GM19238 (cell line): Measurements from ENCODE around the gene PTGS2.
A peak's percentile ranks its signal among the peaks of the same experiment; 100 is the strongest.

Experiments used
- DNase-seq: peaks from one replicate; pipeline ENCODE4 v3.0.0; 2011; ENCODE audit warnings: low spot score; ENCODE audit not compliant: insufficient read length

The PTGS2 gene

DNA sequence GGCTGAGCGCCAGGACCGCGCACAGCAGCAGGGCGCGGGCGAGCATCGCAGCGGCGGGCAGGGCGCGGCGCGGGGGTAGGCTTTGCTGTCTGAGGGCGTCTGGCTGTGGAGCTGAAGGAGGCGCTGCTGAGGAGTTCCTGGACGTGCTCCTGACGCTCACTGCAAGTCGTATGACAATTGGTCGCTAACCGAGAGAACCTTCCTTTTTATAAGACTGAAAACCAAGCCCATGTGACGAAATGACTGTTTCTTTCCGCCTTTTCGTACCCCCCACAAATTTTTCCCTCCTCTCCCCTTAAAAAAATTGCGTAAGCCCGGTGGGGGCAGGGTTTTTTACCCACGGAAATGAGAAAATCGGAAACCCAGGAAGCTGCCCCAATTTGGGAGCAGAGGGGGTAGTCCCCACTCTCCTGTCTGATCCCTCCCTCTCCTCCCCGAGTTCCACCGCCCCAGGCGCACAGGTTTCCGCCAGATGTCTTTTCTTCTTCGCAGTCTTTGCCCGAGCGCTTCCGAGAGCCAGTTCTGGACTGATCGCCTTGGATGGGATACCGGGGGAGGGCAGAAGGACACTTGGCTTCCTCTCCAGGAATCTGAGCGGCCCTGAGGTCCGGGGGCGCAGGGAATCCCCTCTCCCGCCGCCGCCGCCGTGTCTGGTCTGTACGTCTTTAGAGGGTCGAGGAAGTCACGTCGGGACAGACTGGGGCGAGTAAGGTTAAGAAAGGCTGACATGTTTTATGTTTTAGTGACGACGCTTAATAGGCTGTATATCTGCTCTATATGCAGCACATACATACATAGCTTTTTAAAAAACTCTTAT is at the start of gene PTGS2:
TSS of gene PTGS2 (minus strand) at position 179 of the 817 bp plus-strand sequence. CDS start at position 46, 133 bp downstream.
- peak; percentile 44 for DNase-seq

DNA sequence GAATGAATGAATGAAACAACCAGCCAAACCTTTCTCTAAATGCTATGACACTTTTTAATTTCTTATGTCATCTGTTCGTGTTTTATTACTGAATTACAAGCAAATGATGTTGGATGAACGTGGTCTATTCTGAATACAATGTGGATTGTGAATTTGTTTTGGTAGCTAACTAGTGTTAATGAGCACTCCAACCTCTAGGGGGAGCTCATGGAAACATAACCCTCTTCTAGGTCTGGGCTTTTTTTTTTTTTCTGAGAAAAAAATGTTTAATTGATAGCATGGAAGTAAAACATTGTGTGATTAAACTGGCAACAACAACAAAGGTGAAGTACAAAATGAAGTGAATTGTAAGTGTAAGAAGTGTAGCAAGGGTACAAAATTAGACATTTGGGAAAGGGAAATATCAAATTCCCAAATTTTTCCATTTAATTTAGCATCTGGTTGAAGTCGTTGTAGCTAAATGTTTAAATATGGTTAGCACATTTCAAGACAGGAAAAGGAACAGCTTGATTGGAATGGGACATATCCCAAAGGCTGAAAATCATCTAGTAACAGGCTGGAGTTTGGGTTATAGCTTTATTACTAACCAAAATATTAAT is 42.6 kb upstream of the PTGS2 start:
- DNase-seq: no peak

DNA sequence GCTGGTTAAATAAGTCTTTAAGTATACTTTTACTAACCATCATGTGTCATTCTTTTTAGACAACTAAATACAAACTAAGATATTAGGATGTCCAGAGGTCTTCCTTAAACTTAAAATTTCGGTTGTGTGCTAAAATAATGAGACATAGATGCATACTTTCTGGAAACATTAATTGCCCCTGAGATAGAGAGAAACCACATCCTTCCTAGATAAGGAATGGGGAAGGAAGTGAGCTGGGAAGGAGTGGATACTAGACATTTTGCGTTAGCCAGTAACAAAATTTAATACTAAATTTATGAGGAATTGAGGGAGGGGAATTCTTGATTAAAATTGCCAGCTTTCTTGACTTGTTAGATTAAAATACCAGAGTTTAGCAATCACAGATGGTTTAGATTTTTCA is 37.1 kb upstream of the PTGS2 start:
- no peak for DNase-seq

DNA sequence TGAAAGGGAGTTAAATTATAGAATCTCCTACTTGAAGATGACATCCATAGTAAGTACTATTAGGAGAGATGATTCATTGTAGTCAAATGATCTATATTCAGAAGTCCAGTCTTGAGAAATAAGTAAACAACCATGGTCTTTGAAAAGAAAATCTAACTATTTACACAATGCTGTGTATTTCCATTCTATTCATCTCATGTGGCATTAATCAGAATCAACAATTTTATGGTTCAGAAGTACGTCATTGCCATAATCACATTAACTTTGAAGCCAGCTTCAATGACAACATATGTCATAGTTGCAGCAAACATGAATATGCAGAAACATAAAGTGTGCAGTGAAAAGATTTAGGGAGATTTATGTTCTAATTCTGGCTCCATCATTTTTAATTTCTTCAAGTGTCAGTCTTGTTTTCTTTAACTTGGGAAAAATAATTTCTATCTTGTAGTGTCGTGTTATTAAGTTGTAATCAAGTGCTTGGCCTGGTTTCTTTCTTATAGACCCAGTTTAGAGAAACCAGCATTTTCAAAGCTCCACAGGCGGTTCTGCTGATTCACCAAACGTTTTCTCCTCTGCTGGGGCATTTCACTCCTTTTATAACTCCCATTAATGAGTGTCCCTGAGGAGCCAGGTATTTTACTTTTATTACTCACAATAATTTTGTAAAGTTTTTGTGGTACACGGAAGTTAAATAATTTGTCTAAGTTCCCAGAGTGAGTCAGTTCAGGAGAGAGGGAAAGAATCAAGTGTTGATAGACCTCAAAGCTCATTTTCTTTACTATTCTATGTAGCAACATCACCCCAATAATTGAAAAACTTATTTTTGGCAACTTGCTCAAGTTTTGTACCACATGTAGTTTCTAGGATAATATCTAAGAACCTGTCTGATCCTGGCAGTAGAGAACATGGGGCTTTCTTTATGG is 35.9 kb upstream of the PTGS2 start:
- no peak for DNase-seq

DNA sequence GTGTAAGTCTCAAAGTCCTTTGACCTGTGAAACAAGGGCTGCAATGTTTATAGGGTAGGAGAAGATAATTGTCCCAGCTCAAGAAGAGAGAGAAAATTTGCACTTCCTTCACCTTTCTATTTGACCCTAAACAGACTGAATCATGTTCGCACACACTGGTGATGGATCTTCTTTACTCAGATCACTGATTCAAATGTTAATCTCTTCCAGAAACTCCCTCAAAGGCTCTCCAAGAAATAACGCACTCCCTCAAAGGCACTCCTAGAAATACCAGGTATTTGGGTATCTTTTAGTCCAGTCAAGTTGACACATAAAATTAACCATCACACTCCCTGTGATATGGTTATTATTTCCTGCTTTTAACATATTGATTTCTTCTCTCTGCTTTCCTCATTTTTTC is 30.5 kb upstream of the PTGS2 start:
- no peak for DNase-seq

DNA sequence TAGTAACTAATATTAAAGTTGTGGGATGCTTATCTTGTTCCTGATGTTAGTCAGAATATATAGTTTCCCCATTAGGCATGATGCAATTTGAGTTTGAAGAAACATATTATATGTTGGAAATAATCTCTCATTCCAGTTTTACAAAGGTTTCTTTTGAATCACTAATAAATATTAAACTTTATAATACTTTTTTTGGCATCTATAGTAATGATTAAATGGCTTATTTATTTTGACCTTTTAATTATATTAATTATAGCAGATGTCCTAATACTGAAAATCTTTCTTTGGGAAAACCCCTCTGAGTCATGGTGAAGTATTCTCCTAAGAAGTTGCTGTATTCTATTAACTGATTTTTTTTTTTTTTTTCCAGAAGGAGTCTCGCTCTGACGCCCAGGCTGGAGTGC is 28.5 kb upstream of the PTGS2 start:
- DNase-seq: no peak

DNA sequence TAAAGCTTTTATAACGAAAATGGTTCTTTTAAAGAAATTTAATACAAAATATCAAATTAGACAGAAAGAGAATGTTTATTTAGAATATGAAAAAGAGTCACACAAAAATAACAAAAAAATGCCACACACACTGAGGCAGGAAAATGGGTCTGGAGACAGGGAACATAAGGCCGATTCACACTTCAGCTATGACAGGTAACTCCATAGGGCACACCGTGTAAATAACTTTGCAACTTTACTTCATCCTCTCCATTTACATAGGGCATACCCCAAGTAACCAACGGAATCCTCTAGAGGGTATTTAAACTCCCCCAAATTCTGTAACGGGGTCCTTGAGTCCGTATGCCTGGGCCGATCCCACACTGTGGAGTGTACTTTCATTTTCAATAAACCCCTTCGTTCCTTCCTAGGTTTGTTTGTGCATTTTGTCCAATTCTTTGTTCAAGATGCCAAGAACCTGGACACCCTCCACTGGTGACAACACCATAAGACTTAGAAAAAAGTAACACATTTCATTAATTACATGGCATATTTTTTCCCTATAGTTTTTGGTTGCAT is 23.1 kb upstream of the PTGS2 start:
- no peak for DNase-seq

DNA sequence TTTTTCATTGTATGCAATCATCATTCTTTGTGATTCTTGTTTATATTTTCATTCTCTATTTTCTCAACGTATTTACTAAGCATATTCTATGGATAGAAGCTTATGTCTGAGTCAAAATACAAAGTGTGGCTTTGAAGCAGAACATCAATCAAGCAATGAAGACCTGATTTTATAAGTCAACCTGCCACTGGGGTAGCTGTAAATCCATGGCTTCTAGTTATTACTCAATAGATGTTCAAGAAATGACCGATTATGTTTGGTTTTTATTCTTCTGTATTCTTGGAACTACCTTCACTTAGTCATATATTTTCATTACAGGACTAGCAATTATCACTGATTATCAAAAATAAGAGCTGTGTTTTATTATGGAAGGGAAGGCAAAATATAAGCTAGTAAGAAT is 20.5 kb upstream of the PTGS2 start:
- DNase-seq: no peak

DNA sequence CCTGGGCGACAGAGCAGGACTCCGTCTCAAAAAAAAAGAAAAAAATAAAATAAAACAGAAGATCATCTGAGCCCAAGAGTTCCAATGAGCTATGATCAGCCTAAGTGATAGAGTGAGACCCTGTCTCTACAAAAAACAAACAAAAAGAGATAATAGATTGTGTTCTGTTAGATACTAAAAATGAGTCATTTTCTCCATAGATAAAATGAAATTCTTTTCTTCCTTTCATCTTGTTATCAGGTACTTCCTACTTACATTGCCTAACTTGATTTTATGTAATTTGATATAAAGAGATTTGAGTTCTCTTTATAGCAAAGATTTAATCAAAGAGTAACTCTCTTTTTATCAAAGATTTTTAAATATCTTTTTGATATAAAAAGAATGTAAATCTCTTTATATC is 19.3 kb upstream of the PTGS2 start:
- no peak for DNase-seq

DNA sequence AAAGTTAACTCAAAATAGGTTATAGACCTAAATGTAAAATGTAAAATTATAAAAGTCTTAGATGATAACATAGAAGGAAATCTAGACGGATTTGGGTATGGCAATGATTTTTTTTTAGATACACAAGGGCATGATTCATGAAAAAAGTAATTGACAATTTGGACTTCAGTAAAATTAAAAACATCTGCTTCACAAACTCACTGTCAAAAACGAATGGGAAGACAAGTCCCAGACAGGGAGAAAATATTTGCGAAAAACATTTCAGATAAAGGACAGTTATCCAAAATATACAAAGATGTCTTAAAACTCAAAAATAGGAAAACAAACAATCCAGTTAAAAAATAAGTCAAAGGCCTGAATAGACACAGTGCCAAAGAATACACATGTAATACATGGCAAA is 9.7 kb upstream of the PTGS2 start:
- DNase-seq: no peak

DNA sequence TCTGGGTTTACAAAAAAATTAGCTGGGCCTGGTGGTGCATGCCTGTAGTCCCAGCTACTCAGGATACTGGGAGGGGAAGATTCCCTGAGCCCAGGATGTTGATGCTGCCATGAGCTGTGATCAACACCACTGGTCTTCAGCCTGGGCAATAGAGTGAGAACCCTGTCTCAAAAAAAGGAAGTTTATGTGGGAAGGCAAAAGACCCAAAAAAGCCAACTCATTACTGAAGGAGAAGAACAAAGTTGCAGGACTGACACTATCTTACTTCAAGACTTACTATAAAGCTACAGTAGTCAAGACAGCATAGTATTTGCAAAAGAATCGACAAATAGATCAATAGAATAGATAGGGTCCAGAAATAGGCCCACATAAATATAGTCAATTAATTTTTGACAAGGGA is 9.2 kb upstream of the PTGS2 start:
- no peak for DNase-seq

DNA sequence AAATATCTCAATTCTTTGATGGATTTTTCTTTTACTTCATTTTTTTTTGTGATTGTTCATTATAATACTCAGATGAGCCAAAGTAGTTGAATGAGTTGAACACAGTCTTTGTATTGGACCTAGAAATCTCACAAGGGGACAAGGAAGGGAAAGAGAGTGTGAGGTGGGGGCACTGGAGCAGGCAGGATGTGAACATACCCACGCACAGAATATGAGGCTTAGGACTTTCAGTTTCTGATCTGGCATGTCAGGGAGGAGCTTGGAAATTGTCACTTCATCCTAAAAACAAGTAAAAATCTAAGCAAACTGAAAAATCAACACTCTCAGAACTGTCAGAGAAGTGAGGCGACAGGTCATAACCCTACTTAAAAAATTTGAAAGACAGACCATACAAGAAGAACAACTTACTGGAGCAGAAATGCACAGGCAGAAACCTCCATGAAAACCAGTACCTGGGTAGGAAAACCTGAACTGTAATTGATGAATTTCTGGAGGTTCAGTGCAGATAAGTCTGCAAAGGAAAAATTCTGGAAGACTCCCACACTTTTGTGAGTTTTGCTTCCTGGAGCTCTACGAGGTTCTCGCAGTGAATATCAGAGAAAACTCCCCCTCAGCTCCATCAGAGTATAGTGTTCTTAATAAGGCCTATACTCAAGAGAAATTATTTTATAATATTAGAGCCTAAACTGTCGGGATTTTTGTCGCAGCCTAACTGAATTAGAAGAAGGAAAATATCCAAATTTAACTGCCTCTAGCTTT is 3.6 kb upstream of the PTGS2 start:
- no peak for DNase-seq

DNA sequence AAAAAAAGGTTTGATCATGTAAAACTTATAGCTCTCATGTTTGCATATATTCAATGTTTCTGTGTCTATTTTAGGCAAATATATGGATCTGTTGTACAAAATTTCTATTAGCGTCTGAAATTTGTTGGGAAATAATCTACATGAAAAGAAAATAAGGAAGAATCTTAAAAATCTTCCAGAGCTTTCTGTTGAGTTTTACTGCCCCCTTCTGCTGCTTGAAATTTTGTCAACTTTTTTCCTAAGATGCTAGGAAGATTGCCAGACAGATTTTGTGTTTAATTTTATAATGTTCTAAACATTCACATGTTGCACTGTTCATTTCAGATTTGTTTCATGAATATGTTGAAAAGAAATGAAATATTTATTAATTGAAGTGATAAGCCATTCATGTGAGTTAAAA is 2.5 kb upstream of the PTGS2 start:
- DNase-seq: no peak

DNA sequence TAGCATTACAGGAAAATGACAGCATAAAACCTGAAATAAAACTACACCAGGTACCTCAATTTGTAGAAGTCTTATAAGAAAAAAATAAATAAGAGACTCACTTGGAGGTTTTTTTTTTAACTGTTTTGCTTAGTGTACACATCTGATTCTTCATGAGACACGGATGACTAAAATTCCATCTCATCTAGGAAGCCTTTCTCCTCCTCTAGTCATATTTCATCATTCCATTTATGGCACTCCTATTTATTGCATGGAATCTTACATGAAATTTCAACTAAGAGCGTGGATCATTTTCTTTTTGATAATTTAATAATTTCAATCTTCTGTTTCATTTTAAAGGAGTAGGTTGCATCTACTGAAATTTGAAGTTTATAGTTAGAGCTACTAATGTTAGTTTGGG is 1.6 kb upstream of the PTGS2 start:
- DNase-seq: no peak

DNA sequence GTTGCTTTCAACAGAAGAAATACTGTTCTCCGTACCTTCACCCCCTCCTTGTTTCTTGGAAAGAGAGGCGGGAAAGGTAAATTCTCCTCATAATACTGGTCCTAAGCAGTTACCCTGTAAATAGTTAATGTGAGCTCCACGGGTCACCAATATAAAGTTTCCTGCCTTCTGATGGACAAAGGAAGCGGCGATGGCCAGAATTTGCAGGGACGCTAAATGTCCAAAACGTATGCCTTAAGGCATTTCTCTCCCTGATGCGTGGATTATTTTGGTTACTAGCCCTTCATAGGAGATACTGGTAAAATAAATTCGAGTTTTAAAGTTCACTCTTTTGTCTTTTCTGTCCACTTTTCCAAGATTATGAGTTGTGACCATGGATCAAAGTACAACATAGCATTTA is 898 bp upstream of the PTGS2 start:
- no peak for DNase-seq

DNA sequence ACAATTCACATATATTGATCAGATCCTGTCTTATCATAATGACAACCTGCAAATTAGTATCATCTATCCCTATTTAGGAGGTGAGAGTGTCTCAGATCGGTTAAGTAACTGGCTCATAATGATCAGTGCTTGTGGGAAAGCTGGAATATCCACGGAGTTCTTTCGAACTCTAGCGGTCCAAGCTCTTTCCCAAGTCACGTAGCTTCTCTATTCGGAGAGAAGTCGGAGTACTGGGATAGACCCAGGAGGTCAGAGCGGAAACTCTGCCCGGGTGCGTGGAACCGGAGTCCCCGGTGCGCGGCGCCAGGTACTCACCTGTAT is 339 bp downstream of the PTGS2 start:
- no peak for DNase-seq

DNA sequence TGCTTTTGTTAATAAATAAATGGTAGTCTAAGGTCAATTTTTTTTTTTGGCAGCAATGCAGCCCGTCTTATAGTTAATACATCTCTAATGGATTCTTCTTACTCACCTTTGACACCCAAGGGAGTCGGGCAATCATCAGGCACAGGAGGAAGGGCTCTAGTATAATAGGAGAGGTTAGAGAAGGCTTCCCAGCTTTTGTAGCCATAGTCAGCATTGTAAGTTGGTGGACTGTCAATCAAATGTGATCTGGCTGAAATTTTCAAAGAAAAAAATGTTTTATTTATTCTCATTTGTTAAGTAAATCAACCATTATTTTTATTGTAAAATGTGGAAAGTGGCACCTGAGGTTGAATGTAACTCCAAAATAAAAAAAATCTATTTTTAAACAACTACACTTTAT is 2.1 kb downstream of the PTGS2 start:
- DNase-seq: no peak

DNA sequence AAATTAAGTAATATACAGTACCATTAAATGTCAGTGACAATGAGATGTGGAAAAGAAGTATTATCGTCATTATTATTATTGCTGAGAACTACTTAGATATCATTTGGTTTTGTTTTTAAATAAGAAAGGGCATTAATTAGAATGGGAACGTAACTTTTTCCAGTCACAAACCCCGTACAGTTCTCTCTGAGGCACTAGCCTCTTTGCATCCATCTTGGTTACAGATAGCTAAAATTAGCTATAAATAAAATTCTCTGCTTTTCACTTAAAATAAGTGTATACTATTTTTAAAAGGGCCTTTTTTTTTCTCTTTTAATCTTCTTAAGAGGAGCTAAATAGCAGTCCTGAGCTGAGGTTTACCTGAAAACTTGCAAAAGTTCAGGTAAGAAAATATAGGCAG is 7.6 kb downstream of the PTGS2 start:
- DNase-seq: no peak

DNA sequence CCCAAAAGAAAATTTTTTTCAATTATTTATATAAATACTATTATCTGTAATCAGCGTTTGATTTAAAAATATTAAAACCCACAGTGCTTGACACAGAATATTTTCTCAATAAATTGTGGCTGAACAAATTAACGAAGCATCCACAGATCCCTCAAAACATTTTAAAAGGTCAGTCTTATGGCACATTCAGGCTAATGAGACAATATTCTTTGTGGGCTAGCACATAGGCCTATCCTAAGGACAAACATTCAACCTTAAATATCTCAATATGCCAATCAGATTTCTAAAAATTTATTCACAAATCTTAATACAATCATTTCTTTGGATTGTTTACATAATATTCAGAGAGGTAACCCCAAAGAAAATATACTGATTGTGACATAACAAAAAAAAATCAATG is 8.1 kb downstream of the PTGS2 start:
- DNase-seq: no peak

DNA sequence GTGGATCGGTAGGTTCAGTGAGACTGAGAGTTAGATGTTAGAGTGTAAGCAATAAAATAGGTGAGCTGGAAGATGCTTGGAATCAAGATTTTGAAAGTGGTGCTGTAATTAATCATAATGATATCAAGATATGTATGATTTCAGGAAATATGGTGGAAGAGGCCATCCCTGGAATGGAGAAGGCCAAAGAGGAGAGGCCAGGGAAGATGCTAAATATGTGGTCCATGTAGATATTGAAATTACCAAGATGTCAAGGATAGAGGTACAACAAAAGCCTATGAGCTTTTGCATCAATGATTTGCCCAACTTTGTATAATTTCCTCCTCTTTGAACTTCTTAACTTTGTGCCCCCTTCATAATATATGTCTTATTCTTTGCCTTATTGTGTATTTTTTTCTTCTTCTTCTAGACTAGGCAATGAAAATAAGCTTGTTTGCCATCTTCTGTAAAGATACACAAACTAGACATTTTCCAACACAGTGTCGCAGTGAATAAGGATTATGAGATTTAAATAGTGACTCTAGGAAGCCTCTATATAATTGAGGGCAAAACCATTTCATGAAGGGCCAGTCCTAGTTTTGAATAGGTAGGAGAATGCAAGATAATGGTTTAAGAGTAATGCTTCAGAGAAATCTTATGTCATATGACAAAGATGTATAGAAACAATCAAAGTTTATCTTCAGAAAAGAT is 8.9 kb downstream of the PTGS2 start:
- DNase-seq: no peak
